ENCODE data around the gene FAM13B. TPM values are rescaled to one million over a fixed set of nuclear protein-coding genes. Genes with fewer than 3 reads are reported as not detected.

FAM13B gene
- total RNA-seq, 1 donor = 59.7 TPM

DNA sequence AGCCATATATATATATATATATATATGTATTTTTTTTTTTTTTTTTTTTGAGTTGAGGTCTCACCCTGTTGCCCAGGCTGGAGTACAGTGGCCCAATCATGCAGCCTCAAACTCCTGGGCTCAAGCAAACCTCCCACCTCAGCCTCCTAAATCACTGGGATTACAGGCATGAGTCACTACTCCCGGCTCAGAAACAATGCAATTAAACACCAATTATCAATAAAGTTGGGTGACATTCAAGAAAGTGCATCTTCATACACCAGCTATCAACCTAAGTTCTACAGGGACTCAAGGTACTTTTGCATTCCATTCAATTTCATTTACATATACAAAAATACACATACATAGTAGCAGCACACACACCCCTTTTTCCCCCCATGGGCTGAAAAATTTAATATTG lies 7.6 kb downstream of the FAM13B start:
- H2AFZ ChIP-seq (ENCODE audit: low read length) = no peak overlapping the region
- no peak for DNase-seq (ENCODE audit: insufficient read length, low spot score, missing footprints)
- H3K4me1 ChIP-seq (ENCODE audit: insufficient read depth, low read length) = no peaks in the 10 kb centered on the region
- no peaks in the 10 kb centered on the region for H3K27me3 ChIP-seq (ENCODE audit: insufficient read depth, low read length)
- peaks cover 59% of the 10 kb centered on the region for H4K20me1 ChIP-seq (ENCODE audit: insufficient read depth, low read length)
- no peaks in the 10 kb centered on the region for H3K9me3 ChIP-seq (ENCODE audit: low read depth, low read length)
- no peak overlapping the region for H3K4me2 ChIP-seq (ENCODE audit: insufficient read depth, low read length)
- no peak overlapping the region for H3K4me3 ChIP-seq (ENCODE audit: insufficient read depth, low read length)
- peaks cover 4% of the 10 kb centered on the region for H3K36me3 ChIP-seq (ENCODE audit: insufficient read depth, low read length)
- TF ChIP-seq, protein P1, sequence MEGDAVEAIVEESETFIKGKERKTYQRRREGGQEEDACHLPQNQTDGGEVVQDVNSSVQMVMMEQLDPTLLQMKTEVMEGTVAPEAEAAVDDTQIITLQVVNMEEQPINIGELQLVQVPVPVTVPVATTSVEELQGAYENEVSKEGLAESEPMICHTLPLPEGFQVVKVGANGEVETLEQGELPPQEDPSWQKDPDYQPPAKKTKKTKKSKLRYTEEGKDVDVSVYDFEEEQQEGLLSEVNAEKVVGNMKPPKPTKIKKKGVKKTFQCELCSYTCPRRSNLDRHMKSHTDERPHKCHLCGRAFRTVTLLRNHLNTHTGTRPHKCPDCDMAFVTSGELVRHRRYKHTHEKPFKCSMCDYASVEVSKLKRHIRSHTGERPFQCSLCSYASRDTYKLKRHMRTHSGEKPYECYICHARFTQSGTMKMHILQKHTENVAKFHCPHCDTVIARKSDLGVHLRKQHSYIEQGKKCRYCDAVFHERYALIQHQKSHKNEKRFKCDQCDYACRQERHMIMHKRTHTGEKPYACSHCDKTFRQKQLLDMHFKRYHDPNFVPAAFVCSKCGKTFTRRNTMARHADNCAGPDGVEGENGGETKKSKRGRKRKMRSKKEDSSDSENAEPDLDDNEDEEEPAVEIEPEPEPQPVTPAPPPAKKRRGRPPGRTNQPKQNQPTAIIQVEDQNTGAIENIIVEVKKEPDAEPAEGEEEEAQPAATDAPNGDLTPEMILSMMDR (IDR thresholded peaks at IDR 0.05; ENCODE audit: extremely low read depth, low read depth, low read length) = no peak
- no peak overlapping the region for H3K27ac ChIP-seq (ENCODE audit: low read depth, low read length)
- peaks cover 100% of the 10 kb centered on the region for H3K79me2 ChIP-seq (ENCODE audit: insufficient read depth, low read length)

DNA sequence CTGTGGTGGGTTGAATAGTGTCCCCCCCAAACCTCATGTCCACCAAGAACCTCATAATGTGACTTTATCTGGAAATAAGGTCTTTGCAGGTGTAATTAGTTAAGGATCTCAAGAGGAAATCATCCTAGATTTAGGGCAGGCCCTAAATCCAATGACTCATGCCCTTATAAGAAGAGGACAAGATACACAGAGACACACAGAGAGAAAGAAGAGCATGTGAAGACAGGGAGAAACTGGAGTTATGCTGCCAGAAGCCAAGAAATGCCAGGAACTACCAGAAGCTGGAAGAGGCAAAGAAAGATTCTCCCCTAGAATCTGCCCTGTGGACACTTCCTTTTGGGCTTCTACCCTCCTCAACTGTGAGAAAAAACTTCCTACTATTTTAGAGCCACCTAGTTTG lies 8.8 kb downstream of the FAM13B start:
- Histone ChIP-seq H3K27ac (ENCODE audit: low read depth, low read length) (peak overlapping the region; percentile 16), H3K79me2 (ENCODE audit: insufficient read depth, low read length) (peaks cover 94% of the 10 kb centered on the region), H3K4me3 (ENCODE audit: insufficient read depth, low read length) (no peak overlapping the region), H3K4me2 (ENCODE audit: insufficient read depth, low read length) (no peak overlapping the region), H3K4me1 (ENCODE audit: insufficient read depth, low read length) (no peaks in the 10 kb centered on the region), H3K36me3 (ENCODE audit: insufficient read depth, low read length) (peaks cover 12% of the 10 kb centered on the region), H4K20me1 (ENCODE audit: insufficient read depth, low read length) (peaks cover 49% of the 10 kb centered on the region), H2AFZ (ENCODE audit: low read length) (no peak overlapping the region), H3K27me3 (ENCODE audit: insufficient read depth, low read length) (no peaks in the 10 kb centered on the region), H3K9me3 (ENCODE audit: low read depth, low read length) (no peaks in the 10 kb centered on the region)
- DNase-seq (ENCODE audit: insufficient read length, low spot score, missing footprints) = no peak
- TF ChIP-seq, protein P1 (IDR thresholded peaks at IDR 0.05; ENCODE audit: extremely low read depth, low read depth, low read length) = no peak

DNA sequence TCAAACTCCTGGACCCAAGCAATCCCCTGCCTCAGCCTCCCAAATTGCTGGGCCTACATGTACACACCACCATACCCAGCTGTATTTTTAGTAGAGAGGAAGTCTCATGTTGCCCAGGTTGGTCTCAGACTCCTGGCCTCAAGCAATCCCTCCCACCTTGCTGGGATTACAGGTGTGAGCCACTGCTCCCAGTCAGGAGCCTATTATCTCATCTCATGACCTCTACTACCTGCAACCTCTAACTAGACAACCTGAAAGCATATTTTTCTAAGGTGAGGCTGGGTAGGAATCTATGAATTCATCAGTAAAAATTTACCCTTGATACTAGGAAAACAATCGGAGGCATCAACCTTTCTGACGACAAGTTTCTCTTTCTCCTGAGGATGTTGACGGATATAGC lies 10.0 kb downstream of the FAM13B start:
- H3K79me2 ChIP-seq (ENCODE audit: insufficient read depth, low read length) = peaks cover 92% of the 10 kb centered on the region
- H2AFZ ChIP-seq (ENCODE audit: low read length) = no peak overlapping the region
- no peaks in the 10 kb centered on the region for H3K27me3 ChIP-seq (ENCODE audit: insufficient read depth, low read length)
- H3K4me3 ChIP-seq (ENCODE audit: insufficient read depth, low read length) = no peak overlapping the region
- peaks cover 41% of the 10 kb centered on the region for H4K20me1 ChIP-seq (ENCODE audit: insufficient read depth, low read length)
- H3K36me3 ChIP-seq (ENCODE audit: insufficient read depth, low read length) = peaks cover 24% of the 10 kb centered on the region
- no peak for DNase-seq (ENCODE audit: insufficient read length, low spot score, missing footprints)
- H3K27ac ChIP-seq (ENCODE audit: low read depth, low read length) = no peak overlapping the region
- H3K4me2 ChIP-seq (ENCODE audit: insufficient read depth, low read length) = no peak overlapping the region
- H3K4me1 ChIP-seq (ENCODE audit: insufficient read depth, low read length) = no peaks in the 10 kb centered on the region
- TF ChIP-seq, protein P1 (IDR thresholded peaks at IDR 0.05; ENCODE audit: extremely low read depth, low read depth, low read length) = no peak
- H3K9me3 ChIP-seq (ENCODE audit: low read depth, low read length) = no peaks in the 10 kb centered on the region

DNA sequence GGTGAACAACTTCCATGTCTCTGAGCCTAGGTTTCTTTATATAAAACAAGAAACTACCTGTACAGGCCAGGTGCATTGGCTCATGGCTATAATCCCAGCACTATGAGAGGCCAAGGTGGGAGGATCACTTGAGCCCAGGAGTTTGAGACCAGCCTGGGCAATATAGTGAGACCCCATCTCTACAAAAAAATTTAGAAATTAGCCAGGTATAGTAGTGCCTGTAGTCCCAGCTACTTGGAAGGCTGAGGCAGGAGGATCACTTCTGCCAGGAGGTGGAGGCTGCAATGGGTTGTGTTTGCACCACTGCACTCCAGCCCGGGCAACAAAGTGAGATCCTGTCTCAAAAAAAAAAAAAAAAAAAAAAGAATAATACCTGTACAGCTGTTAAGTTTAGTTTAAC lies 11.1 kb downstream of the FAM13B start:
- Histone ChIP-seq H3K4me3 (ENCODE audit: insufficient read depth, low read length) (no peak overlapping the region), H4K20me1 (ENCODE audit: insufficient read depth, low read length) (peaks cover 33% of the 10 kb centered on the region)

More for the DNA sequence above, 11.1 kb downstream of the FAM13B start:
- Histone ChIP-seq H2AFZ (ENCODE audit: low read length) (no peak overlapping the region), H3K4me2 (ENCODE audit: insufficient read depth, low read length) (no peak overlapping the region), H3K27me3 (ENCODE audit: insufficient read depth, low read length) (no peaks in the 10 kb centered on the region), H3K4me1 (ENCODE audit: insufficient read depth, low read length) (no peaks in the 10 kb centered on the region), H3K36me3 (ENCODE audit: insufficient read depth, low read length) (peaks cover 26% of the 10 kb centered on the region), H3K9me3 (ENCODE audit: low read depth, low read length) (no peaks in the 10 kb centered on the region), H3K79me2 (ENCODE audit: insufficient read depth, low read length) (peaks cover 90% of the 10 kb centered on the region), H3K27ac (ENCODE audit: low read depth, low read length) (no peak overlapping the region)
- no peak for DNase-seq (ENCODE audit: insufficient read length, low spot score, missing footprints)
- TF ChIP-seq, protein P1 (IDR thresholded peaks at IDR 0.05; ENCODE audit: extremely low read depth, low read depth, low read length) = no peak

Measured in osteoblast (primary cell).